Measurements from ENCODE around the gene AMFR.
"Not testable (repeated sequence)": the region's sequence is repeated elsewhere in the genome, so short reads cannot be mapped to it uniquely, and the experiment has no call there.

The AMFR gene

GRCh38 chr16:56387396-56387795 lies 37.9 kb downstream of the AMFR start:
- no peak for DNase-seq

- no peak for DNase-seq
Measured at GRCh38 chr16:56384074-56384721, 41.1 kb downstream of the AMFR start.

- DNase-seq = no peak
Measured at GRCh38 chr16:56382901-56383355, 42.4 kb downstream of the AMFR start.

GRCh38 chr16:56382459-56382858 lies 42.9 kb downstream of the AMFR start:
- DNase-seq = no peak

- not testable (repeated sequence) for DNase-seq
Measured at GRCh38 chr16:56380778-56381485, 44.4 kb downstream of the AMFR start.

GRCh38 chr16:56379044-56379443 lies 46.3 kb downstream of the AMFR start:
- DNase-seq = not testable (repeated sequence)

GRCh38 chr16:56375792-56376191 lies 49.6 kb downstream of the AMFR start:
- DNase-seq = not testable (repeated sequence)

GRCh38 chr16:56373003-56373402 lies 52.3 kb downstream of the AMFR start:
- no peak for DNase-seq

GRCh38 chr16:56372013-56372634 lies 53.2 kb downstream of the AMFR start:
- DNase-seq = no peak

- DNase-seq = no peak
Measured at GRCh38 chr16:56371660-56371937, 53.7 kb downstream of the AMFR start.

GRCh38 chr16:56370875-56371659 lies 54.3 kb downstream of the AMFR start:
- DNase-seq = no peak

- DNase-seq = no peak
Measured at GRCh38 chr16:56370185-56370874, 55.0 kb downstream of the AMFR start.

- no peak for DNase-seq
Measured at GRCh38 chr16:56369202-56369601, 56.1 kb downstream of the AMFR start.

GRCh38 chr16:56368545-56368944 lies 56.8 kb downstream of the AMFR start:
- DNase-seq = no peak

GRCh38 chr16:56367764-56368163 lies 57.6 kb downstream of the AMFR start:
- DNase-seq = no peak

GRCh38 chr16:56366945-56367344 lies 58.4 kb downstream of the AMFR start:
- DNase-seq = no peak

- no peak for DNase-seq
Measured at GRCh38 chr16:56365552-56365951, 59.8 kb downstream of the AMFR start.

GRCh38 chr16:56364865-56365264 lies 60.5 kb downstream of the AMFR start:
- DNase-seq = no peak

- DNase-seq = no peak
Measured at GRCh38 chr16:56363781-56364565, 61.4 kb downstream of the AMFR start.

GRCh38 chr16:56363181-56363716 lies 62.1 kb downstream of the AMFR start:
- no peak for DNase-seq

- no peak for DNase-seq
Measured at GRCh38 chr16:56362706-56363105, 62.6 kb downstream of the AMFR start.

Measured in NCI-H446 (cell line).